ENCODE measurements around the gene MITF. TPM values are rescaled to one million over a fixed set of nuclear protein-coding genes. Genes with fewer than 3 reads are reported as not detected.

The MITF gene
- total and polyA plus RNA-seq, 8 donors = 6.2 to 29.6 (median 7.5) TPM

- no peaks in the 10 kb centered on the region for H3K27me3 ChIP-seq
- no peak overlapping the region for H3K4me3 ChIP-seq
- H3K9me3 ChIP-seq = no peaks in the 10 kb centered on the region
- intact Hi-C loops (cut with DNase I) = no loop called here
- DNase-seq (no peak), ATAC-seq (no peak)
- H3K27ac ChIP-seq = no peak overlapping the region
- no peaks in the 10 kb centered on the region for H3K36me3 ChIP-seq
- TF ChIP-seq CTCF (IDR thresholded peaks at IDR 0.05) = no peak
- no peaks in the 10 kb centered on the region for H3K4me1 ChIP-seq
Observed at GRCh38 chr3:69853027-69853426, 113.8 kb downstream of the MITF start.

- Histone ChIP-seq H3K36me3 (no peaks in the 10 kb centered on the region), H3K4me3 (no peak overlapping the region), H3K9me3 (no peaks in the 10 kb centered on the region), H3K27me3 (no peaks in the 10 kb centered on the region), H3K27ac (no peak overlapping the region), H3K4me1 (no peaks in the 10 kb centered on the region)
- intact Hi-C loops (cut with DNase I) = no loop called here
- no peak for TF ChIP-seq CTCF (IDR thresholded peaks at IDR 0.05)
- ATAC-seq (peak; percentile 88), DNase-seq (peak in 2 of 4 donors; percentile 63 to 76)
Observed at GRCh38 chr3:69855436-69856162, 116.3 kb downstream of the MITF start.

GRCh38 chr3:69856965-69857705 lies 117.9 kb downstream of the MITF start:
- H3K9me3 ChIP-seq = no peaks in the 10 kb centered on the region
- TF ChIP-seq CTCF (IDR thresholded peaks at IDR 0.05) = no peak
- H3K27ac ChIP-seq = no peak overlapping the region
- H3K4me1 ChIP-seq = no peaks in the 10 kb centered on the region
- ATAC-seq = no peak
- H3K27me3 ChIP-seq = no peaks in the 10 kb centered on the region
- intact Hi-C loops (cut with DNase I) = no loop called here
- no peaks in the 10 kb centered on the region for H3K36me3 ChIP-seq
- no peak for DNase-seq
- no peak overlapping the region for H3K4me3 ChIP-seq

GRCh38 chr3:69861556-69861955 lies 122.3 kb downstream of the MITF start:
- ATAC-seq = no peak
- Histone ChIP-seq H3K27me3 (no peaks in the 10 kb centered on the region), H3K4me3 (no peak overlapping the region), H3K36me3 (no peaks in the 10 kb centered on the region), H3K9me3 (no peaks in the 10 kb centered on the region), H3K4me1 (no peaks in the 10 kb centered on the region), H3K27ac (no peak overlapping the region)
- DNase-seq = no peak
- intact Hi-C loops (cut with DNase I) = no loop called here
- no peak for TF ChIP-seq CTCF (IDR thresholded peaks at IDR 0.05)

GRCh38 chr3:69864141-69864540 lies 124.9 kb downstream of the MITF start:
- no peaks in the 10 kb centered on the region for H3K36me3 ChIP-seq
- intact Hi-C loops (cut with DNase I) = no loop called here
- H3K4me1 ChIP-seq = no peaks in the 10 kb centered on the region
- no peak for TF ChIP-seq CTCF (IDR thresholded peaks at IDR 0.05)
- H3K4me3 ChIP-seq = no peak overlapping the region
- H3K9me3 ChIP-seq = no peaks in the 10 kb centered on the region
- H3K27ac ChIP-seq = no peak overlapping the region
- no peaks in the 10 kb centered on the region for H3K27me3 ChIP-seq
- ATAC-seq = no peak
- no peak for DNase-seq

Data from left lung (tissue), 10 donors.